HCT116 (cell line): ENCODE measurements around the gene FHL3. TPM values are rescaled to one million over a fixed set of nuclear protein-coding genes. Genes with fewer than 3 reads are reported as not detected.

Experiments used
- ATAC-seq: fragments of 200-7000 bp; cut with Tn5 transposase; 2 replicates; pipeline ENCODE4 v1.9.1; 2020; ENCODE audit warnings: mild to moderate bottlenecking, moderate library complexity
- BruUV-seq: library from RNA; stranded (reverse); fragments of 400-500 nt; replicated peaks from 2 replicates; lab custom pipeline; 2021; lab: Mats Ljungman, UMichigan
- CTCF ChIA-PET: fragments of 300-600 bp; sonication (Branson Sonifier 250); formaldehyde crosslinking; loops from one replicate; lab custom pipeline; 2021; ENCODE audit warnings: antibody characterized with exemption; lab: Charles Lee
- POLR2A ChIA-PET: fragments of 300-600, 350-600 bp; sonication (Branson Sonifier 250); formaldehyde crosslinking; loops from one replicate; lab custom pipeline; 2021; ENCODE audit warnings: antibody characterized with exemption; lab: Charles Lee
- RAD21 ChIA-PET, 2 experiments: fragments of 300-600 bp; sonication (Branson Sonifier 250); formaldehyde crosslinking; loops; one replicate each; lab custom pipeline; 2023; ENCODE audit warnings: low total read pairs in 2 of 2; ENCODE audit not compliant: uncharacterized antibody in 2 of 2, unreplicated experiment in 2 of 2, low non-redundant PET in 1 of 2; lab: Charles Lee
- DNase-seq: peaks from one replicate; pipeline ENCODE4 v3.0.0-alpha.2; 2010; ENCODE audit warnings: low read depth, low spot score
- H2AFZ ChIP-seq: fragments of 200-600 bp; shearing (Covaris generic), sonication (generic); 2 replicates; pipeline ENCODE4 v1.6.1; 2017; ENCODE audit warnings: low read depth, mixed run types, mixed read lengths, antibody characterized with exemption, low read length; ENCODE audit not compliant: poor library complexity, severe bottlenecking
- H3K27ac ChIP-seq: 2 replicates; pipeline ENCODE4 v1.5.1; 2012; ENCODE audit warnings: low read depth, low read length
- H3K27me3 ChIP-seq: fragments of 200-600 bp; sonication (generic); 2 replicates; pipeline ENCODE4 v1.6.1; 2016; ENCODE audit warnings: mixed run types, low read length, mixed read lengths; ENCODE audit not compliant: insufficient read depth
- H3K36me3 ChIP-seq, 2 experiments: fragments of 200-500 bp in 1 of 2; fragments of 200-600 bp in 1 of 2; sonication (Bioruptor generic) in 1 of 2; sonication (generic) in 1 of 2; 2 replicates each; pipeline versions ENCODE4 v1.5.1 to v1.6.1; 2014 to 2016; ENCODE audit warnings: low read length in 2 of 2, inconsistent platforms in 1 of 2, mixed read lengths in 1 of 2, mixed run types in 1 of 2; ENCODE audit not compliant: insufficient read depth in 2 of 2, control insufficient read depth in 1 of 2
- H3K4me1 ChIP-seq, 2 experiments: fragments of 200-600 bp in 1 of 2; sonication (generic) in 1 of 2; 2 replicates each; pipeline versions ENCODE4 v1.5.1 to v1.6.1; 2012 to 2017; ENCODE audit warnings: low read length in 2 of 2, inconsistent platforms in 1 of 2, mild to moderate bottlenecking in 1 of 2, mixed read lengths in 1 of 2, mixed run types in 1 of 2, moderate library complexity in 1 of 2; ENCODE audit not compliant: insufficient read depth in 2 of 2, control insufficient read depth in 1 of 2
- H3K4me2 ChIP-seq: fragments of 200-600 bp; sonication (generic); 2 replicates; pipeline ENCODE4 v1.6.1; 2017; ENCODE audit warnings: mixed run types, low read length, mixed read lengths
- H3K4me3 ChIP-seq, 2 experiments: fragments of 200-600 bp in 1 of 2; sonication (generic) in 1 of 2; replicated peaks in 1 of 2; 2 replicates each; pipeline ENCODE4 v1.5.1; 2011 to 2016; ENCODE audit warnings: low read length in 2 of 2, control low read depth in 1 of 2, low read depth in 1 of 2, mild to moderate bottlenecking in 1 of 2, mixed read lengths in 1 of 2, mixed run types in 1 of 2
- H3K79me2 ChIP-seq: fragments of 200-600 bp; sonication (generic); 2 replicates; pipeline ENCODE4 v1.6.1; 2017; ENCODE audit warnings: mild to moderate bottlenecking, mixed run types, low read length, moderate library complexity, mixed read lengths; ENCODE audit not compliant: insufficient read depth
- H3K9ac ChIP-seq: fragments of 200-600 bp; sonication (generic); 2 replicates; pipeline ENCODE4 v1.6.1; 2016; ENCODE audit warnings: low read length, mixed read lengths
- H3K9me2 ChIP-seq: fragments of 200-600 bp; sonication (generic), shearing (Covaris generic); 2 replicates; pipeline ENCODE4 v1.6.1; 2017; ENCODE audit warnings: mixed run types, mild to moderate bottlenecking, moderate library complexity; ENCODE audit not compliant: insufficient read depth
- H3K9me3 ChIP-seq, 2 experiments: fragments of 200-500 bp in 1 of 2; fragments of 200-600 bp in 1 of 2; sonication (Bioruptor generic) in 1 of 2; sonication (generic) in 1 of 2; 2 replicates each; pipeline ENCODE4 v1.6.1; 2014 to 2017; ENCODE audit warnings: low read length in 2 of 2, mixed read lengths in 2 of 2, inconsistent platforms in 1 of 2, low read depth in 1 of 2, mild to moderate bottlenecking in 1 of 2, mixed run types in 1 of 2, moderate library complexity in 1 of 2; ENCODE audit not compliant: control insufficient read depth in 1 of 2, insufficient read depth in 1 of 2
- H4K20me1 ChIP-seq: fragments of 200-600 bp; sonication (generic), shearing (Covaris generic); 2 replicates; pipeline ENCODE4 v1.6.1; 2017; ENCODE audit warnings: mixed run types, mild to moderate bottlenecking, moderate library complexity; ENCODE audit not compliant: insufficient read depth
- CTCF ChIP-seq, 3 experiments: fragments of 200-600 bp in 1 of 3; sonication (generic) in 1 of 3; IDR thresholded peaks in 2 of 3; conservative IDR thresholded peaks in 1 of 3; 2 replicates each; pipeline ENCODE4 v1.5.1; 2012 to 2017; ENCODE audit warnings: low read depth in 2 of 3, low read length in 2 of 3, antibody characterized with exemption in 1 of 3, borderline replicate concordance in 1 of 3, control low read depth in 1 of 3, mild to moderate bottlenecking in 1 of 3, mixed read lengths in 1 of 3, mixed run types in 1 of 3, moderate library complexity in 1 of 3; ENCODE audit not compliant: insufficient read depth in 1 of 3
- EGR1 ChIP-seq: IDR thresholded peaks from 2 replicates; pipeline ENCODE4 v1.6.1; 2012; ENCODE audit warnings: low read depth
- EZH2 ChIP-seq: fragments of 200-600 bp; sonication (generic); IDR thresholded peaks from 2 replicates; pipeline ENCODE4 v1.6.1; 2017; ENCODE audit warnings: antibody characterized with exemption, mixed run types
- FOSL1 ChIP-seq: IDR thresholded peaks from 2 replicates; pipeline ENCODE4 v1.6.1; 2012; ENCODE audit warnings: low read depth
- JUND ChIP-seq: IDR thresholded peaks from 2 replicates; pipeline ENCODE4 v1.6.1; 2012
- MAX ChIP-seq: IDR thresholded peaks from 2 replicates; pipeline ENCODE4 v1.6.1; 2012
- POLR2A ChIP-seq: IDR thresholded peaks from 2 replicates; pipeline ENCODE4 v1.7.0; 2011; ENCODE audit warnings: borderline replicate concordance; ENCODE audit not compliant: insufficient read depth, insufficient read length; ENCODE audit errors: extremely low read depth
- POLR2AphosphoS5 ChIP-seq: IDR thresholded peaks from 2 replicates; pipeline ENCODE4 v1.6.1; 2011; ENCODE audit warnings: mild to moderate bottlenecking, low read depth, low read length, moderate library complexity
- SIN3A ChIP-seq: IDR thresholded peaks from 2 replicates; pipeline ENCODE4 v1.6.1; 2012; ENCODE audit warnings: low read depth
- TCF7L2 ChIP-seq: IDR thresholded peaks from 2 replicates; pipeline ENCODE4 v1.7.0; 2011; ENCODE audit warnings: borderline replicate concordance, inconsistent platforms; ENCODE audit not compliant: insufficient read depth, insufficient read length; ENCODE audit errors: extremely low read depth
- ZBTB33 ChIP-seq: IDR thresholded peaks from 2 replicates; pipeline ENCODE4 v1.6.1; 2011; ENCODE audit warnings: mild to moderate bottlenecking, low read length, moderate library complexity; ENCODE audit not compliant: insufficient replicate concordance; ENCODE audit errors: extremely low read depth
- ZFX ChIP-seq: fragments of 450-650 bp; IDR thresholded peaks from 2 replicates; pipeline ENCODE4 v1.6.1; 2017
- intact Hi-C: fragments of 100-400 bp; cut with micrococcal nuclease; formaldehyde crosslinking; loops from 2 replicates; pipeline ENCODE4 v1.10.0; 2022
- total RNA-seq: library from RNA; stranded (reverse); gene quantifications from one replicate; pipeline ENCODE4 v1.2.1, GENCODE V29; 2021; ENCODE audit not compliant: unreplicated experiment

The FHL3 gene
- total RNA-seq, 1 experiment from 2014 or later, result 22.5 TPM

- Histone ChIP-seq H3K9ac (no peak overlapping the region), H3K36me3 (peaks cover 11 to 21% of the 10 kb centered on the region in 2 experiments; a peak in 3 of 4 replicates), H3K4me2 (no peak overlapping the region), H2AFZ (no peak overlapping the region), H3K79me2 (no peaks in the 10 kb centered on the region), H3K27ac (no peak overlapping the region), H4K20me1 (no peaks in the 10 kb centered on the region), H3K9me2 (no peaks in the 10 kb centered on the region), H3K4me1 (peaks cover 3 to 17% of the 10 kb centered on the region in 2 experiments; a peak in 2 of 4 replicates), H3K4me3 (no peak overlapping the region), H3K27me3 (no peaks in the 10 kb centered on the region), H3K9me3 (no peaks in the 10 kb centered on the region)
- intact Hi-C loops, result no loop called here
- POLR2A ChIA-PET, result no interaction called here
- BruUV-seq, result no TSS peak
- DNase-seq (no peak), ATAC-seq (peak; percentile 59)
- TF ChIP-seq CTCF (IDR thresholded peaks at IDR 0.05 in 2 of 3, conservative IDR thresholded peaks at IDR 0.05 in 1 of 3; ENCODE audit: borderline replicate concordance in 1 of 3, insufficient read depth in 1 of 3, low read depth in 2 of 3, low read length in 2 of 3), result 0 out of 6 replicates have a peak, but pooled peaks of 1 of the 3 experiments have one; percentile 9
- TF ChIP-seq SIN3A, result no peak
- CTCF ChIA-PET, result no interaction called here
- RAD21 ChIA-PET, result no interaction called here
These were observed 50.9 kb downstream of the FHL3 start for GRCh38 chr1:37954316-37954971.

GRCh38 chr1:37952738-37953137, 52.6 kb downstream of the FHL3 start:
- Histone ChIP-seq H3K36me3 (peaks cover under 1 to 4% of the 10 kb centered on the region in 2 experiments; a peak in 3 of 4 replicates), H3K4me2 (no peak overlapping the region), H3K27me3 (no peaks in the 10 kb centered on the region), H3K4me1 (peaks cover 7 to 24% of the 10 kb centered on the region in 2 experiments; a peak in 2 of 4 replicates), H2AFZ (no peak overlapping the region), H4K20me1 (no peaks in the 10 kb centered on the region), H3K9me3 (no peaks in the 10 kb centered on the region), H3K79me2 (no peaks in the 10 kb centered on the region), H3K9ac (no peak overlapping the region), H3K27ac (no peak overlapping the region), H3K4me3 (no peak overlapping the region), H3K9me2 (no peaks in the 10 kb centered on the region)
- ATAC-seq (no peak), DNase-seq (no peak)
- ChIA-PET POLR2A (no interaction called here), CTCF (no interaction called here), RAD21 (no interaction called here)
- intact Hi-C loops, result no loop called here
- TF ChIP-seq TCF7L2, result no peak
- TF ChIP-seq CTCF (IDR thresholded peaks at IDR 0.05 in 2 of 3, conservative IDR thresholded peaks at IDR 0.05 in 1 of 3; ENCODE audit: borderline replicate concordance in 1 of 3, insufficient read depth in 1 of 3, low read depth in 2 of 3, low read length in 2 of 3), result no peak
- no peak for TF ChIP-seq ZBTB33
- TF ChIP-seq ZFX, result no peak
- no peak for TF ChIP-seq JUND
- TF ChIP-seq POLR2A, result no peak
- no peak for TF ChIP-seq POLR2AphosphoS5
- no peak for TF ChIP-seq MAX
- no peak for TF ChIP-seq FOSL1
- no peak for TF ChIP-seq EGR1
- no peak for TF ChIP-seq EZH2
- BruUV-seq, result no TSS peak
